Hematopoietic multipotent progenitor cell (in vitro differentiated cells): ENCODE results near the gene NUP62. TPM values are rescaled to one million over a fixed set of nuclear protein-coding genes. Genes with fewer than 3 reads are reported as not detected.

Experiments used
- DNase-seq, 3 donors: peaks; one replicate each; pipeline ENCODE4 v3.0.0-alpha.2; 2011 to 2015; ENCODE audit warnings: low read depth in 2 of 3, low spot score in 2 of 3
- total RNA-seq: library from RNA; depleted of rRNA; stranded (reverse); fragments of >200 nt; gene quantifications from one replicate; pipeline ENCODE4 v1.2.3, GENCODE V29; 2012

The NUP62 gene
- total RNA-seq, 1 donor = 70.3 TPM

GRCh38 chr19:49857061-49857837 lies 72.1 kb downstream of the NUP62 start:
- no peak for DNase-seq

Other genes with a start within 250 kb of the NUP62 start
- gene ADM5, start 239.9 kb downstream of the NUP62 start, total RNA-seq = 1.9 TPM
- 0.54 TPM for gene CPT1C, start 238.4 kb downstream of the NUP62 start, total RNA-seq
- 1.1 TPM for gene TSKS, start 166.2 kb downstream of the NUP62 start, total RNA-seq
- 67.9 TPM for gene AP2A1, start 162.5 kb downstream of the NUP62 start, total RNA-seq
- 40.1 TPM for gene FUZ, start 116.2 kb downstream of the NUP62 start, total RNA-seq
- 50.9 TPM for gene MED25, start 111.2 kb downstream of the NUP62 start, total RNA-seq
- 109 TPM for gene PTOV1, start 78.3 kb downstream of the NUP62 start, total RNA-seq
- 77.6 TPM for gene PNKP, start 61.9 kb downstream of the NUP62 start, total RNA-seq
- gene AKT1S1, start 52.1 kb downstream of the NUP62 start, total RNA-seq = 10.0 TPM
- gene TBC1D17, start 51.8 kb downstream of the NUP62 start, total RNA-seq = 7.8 TPM
- gene IL4I1, start 32.6 kb downstream of the NUP62 start, total RNA-seq = 0.81 TPM
- 8.1 TPM for gene ATF5, start 299 bp downstream of the NUP62 start, total RNA-seq
- gene SIGLEC11, start 31.7 kb upstream of the NUP62 start, total RNA-seq = under 0.01 TPM
- 50.4 TPM for gene VRK3, start 95.9 kb upstream of the NUP62 start, total RNA-seq
- 8.6 TPM for gene ZNF473, start 96.5 kb upstream of the NUP62 start, total RNA-seq
- gene IZUMO2, start 233.8 kb upstream of the NUP62 start, total RNA-seq = not detected